GM23338 (cell line): Measurements from ENCODE around the gene PGC. TPM values are rescaled to one million over a fixed set of nuclear protein-coding genes. Genes with fewer than 3 reads are reported as not detected.

Source experiments
- ATAC-seq: fragments of 200-7000 bp; cut with Tn5 transposase; 3 replicates; pipeline ENCODE4 v1.9.1; 2020
- DNase-seq: peaks from one replicate; pipeline ENCODE4 v3.0.0-alpha.2; 2015; ENCODE audit warnings: low spot score
- H2AFZ ChIP-seq: fragments of 200-600 bp; sonication (generic); 2 replicates; pipeline ENCODE4 v1.8.0; 2016; ENCODE audit warnings: antibody characterized with exemption, mild to moderate bottlenecking, moderate library complexity
- H3F3A ChIP-seq: fragments of 200-600 bp; sonication (generic); replicated peaks from 2 replicates; pipeline ENCODE4 v1.8.0; 2017; ENCODE audit warnings: antibody characterized with exemption, mixed run types, low read depth
- H3K27ac ChIP-seq: fragments of 200-600 bp; sonication (generic); 2 replicates; pipeline ENCODE4 v1.6.1; 2016; ENCODE audit warnings: low read depth
- H3K27me3 ChIP-seq: fragments of 200-600 bp; sonication (generic); 2 replicates; pipeline ENCODE4 v1.8.0; 2016; ENCODE audit warnings: mild to moderate bottlenecking, mixed run types, moderate library complexity; ENCODE audit not compliant: insufficient read depth
- H3K36me3 ChIP-seq: fragments of 200-600 bp; sonication (generic); 2 replicates; pipeline ENCODE4 v1.8.0; 2016; ENCODE audit warnings: mild to moderate bottlenecking; ENCODE audit not compliant: insufficient read depth
- H3K4me1 ChIP-seq: fragments of 200-600 bp; sonication (generic); 2 replicates; pipeline ENCODE4 v1.8.0; 2016; ENCODE audit warnings: mild to moderate bottlenecking, moderate library complexity; ENCODE audit not compliant: insufficient read depth
- H3K4me2 ChIP-seq: fragments of 200-600 bp; sonication (generic); 2 replicates; pipeline ENCODE4 v1.7.1; 2017; ENCODE audit warnings: mixed run types
- H3K4me3 ChIP-seq: fragments of 200-600 bp; sonication (generic); 2 replicates; pipeline ENCODE4 v1.6.1; 2016; ENCODE audit warnings: mixed run types
- H3K79me2 ChIP-seq: fragments of 200-600 bp; sonication (generic); replicated peaks from 2 replicates; pipeline ENCODE4 v1.8.0; 2017; ENCODE audit warnings: mild to moderate bottlenecking; ENCODE audit not compliant: insufficient read depth
- H3K9me2 ChIP-seq: fragments of 200-600 bp; sonication (generic); 2 replicates; pipeline ENCODE4 v1.8.0; 2017; ENCODE audit not compliant: insufficient read depth
- H4K20me1 ChIP-seq: fragments of 200-600 bp; sonication (generic); replicated peaks from 2 replicates; pipeline ENCODE4 v1.8.0; 2017; ENCODE audit warnings: mild to moderate bottlenecking; ENCODE audit not compliant: insufficient read depth
- H3K27ac Mint-ChIP-seq: 2 replicates; pipeline ENCODE4 v1.8.0; 2020; ENCODE audit warnings: inconsistent platforms, mild to moderate bottlenecking, moderate library complexity, mixed read lengths
- H3K27me3 Mint-ChIP-seq: 3 replicates; pipeline ENCODE4 v1.8.0; 2022; ENCODE audit warnings: low read depth, mild to moderate bottlenecking, moderate library complexity, mixed read lengths, inconsistent platforms; ENCODE audit not compliant: insufficient read depth, poor library complexity
- H3K36me3 Mint-ChIP-seq: 3 replicates; pipeline ENCODE4 v1.8.0; 2021; ENCODE audit warnings: low read depth, mild to moderate bottlenecking, inconsistent platforms, moderate library complexity, mixed read lengths
- H3K4me1 Mint-ChIP-seq: 3 replicates; pipeline ENCODE4 v1.8.0; 2020; ENCODE audit warnings: mild to moderate bottlenecking, inconsistent platforms, mixed read lengths
- H3K4me3 Mint-ChIP-seq: 3 replicates; pipeline ENCODE4 v1.8.0; 2021; ENCODE audit warnings: moderate library complexity, mild to moderate bottlenecking, inconsistent platforms, mixed read lengths
- H3K9me3 Mint-ChIP-seq: 3 replicates; pipeline ENCODE4 v1.8.0; 2020; ENCODE audit warnings: moderate library complexity, mild to moderate bottlenecking, inconsistent platforms, mixed read lengths
- CREB1 ChIP-seq: fragments of 250-450 bp; sonication (Bioruptor Pico); IDR thresholded peaks from 2 replicates; pipeline ENCODE4 v1.5.0; 2020; ENCODE audit warnings: low read depth, mild to moderate bottlenecking, moderate library complexity
- EZH2 ChIP-seq: fragments of 200-600 bp; sonication (generic); IDR thresholded peaks from one replicate; pipeline ENCODE4 v1.8.0; 2017; ENCODE audit warnings: antibody characterized with exemption, mild to moderate bottlenecking, low read depth; ENCODE audit not compliant: unreplicated experiment
- EZH2phosphoT487 ChIP-seq: fragments of 200-600 bp; sonication (generic); IDR thresholded peaks from one replicate; pipeline ENCODE4 v1.8.1; 2018; ENCODE audit warnings: antibody characterized with exemption; ENCODE audit not compliant: unreplicated experiment
- JUNB ChIP-seq: IDR thresholded peaks from one replicate; pipeline ENCODE4 v1.6.1; 2016; ENCODE audit warnings: antibody characterized with exemption; ENCODE audit not compliant: unreplicated experiment
- NANOG ChIP-seq: IDR thresholded peaks from 2 replicates; pipeline ENCODE4 v1.6.1; 2016; ENCODE audit warnings: antibody characterized with exemption, borderline replicate concordance
- POLR2AphosphoS5 ChIP-seq: IDR thresholded peaks from 2 replicates; pipeline ENCODE4 v1.6.1; 2016; ENCODE audit warnings: antibody characterized with exemption, low read depth
- STAT1 ChIP-seq: IDR thresholded peaks from one replicate; pipeline ENCODE4 v1.6.1; 2016; ENCODE audit warnings: antibody characterized with exemption; ENCODE audit not compliant: unreplicated experiment
- ZNF114 ChIP-seq: fragments of 250-450 bp; sonication (Bioruptor Pico); IDR thresholded peaks from 2 replicates; pipeline ENCODE4 v1.5.0; 2020; ENCODE audit warnings: mild to moderate bottlenecking, moderate library complexity
- ZNF331 ChIP-seq: fragments of 250-450 bp; sonication (Bioruptor Pico); IDR thresholded peaks from 2 replicates; pipeline ENCODE4 v1.5.0; 2020; ENCODE audit warnings: low read depth, mild to moderate bottlenecking, moderate library complexity
- polyA plus RNA-seq: library from polyadenylated mRNA; unstranded; fragments of >200 nt; fragmentation: Nextera tagmentation; extraction: Ambion mirVana; gene quantifications from 2 replicates; pipeline ENCODE4 v1.2.1, GENCODE V29; 2016
- total RNA-seq: library from RNA; depleted of rRNA; stranded (reverse); fragments of >200 nt; shearing (Covaris generic); gene quantifications from 2 replicates; pipeline ENCODE4 v1.2.3, GENCODE V29; 2014
- TF ChIP-seq, protein P1 (sequence below), 2 experiments: fragments of 200-600 bp in 1 of 2; sonication (generic) in 1 of 2; conservative IDR thresholded peaks; 2 replicates each; pipeline versions ENCODE4 v1.5.1 to v1.6.1; 2016 to 2017; ENCODE audit warnings: antibody characterized with exemption in 2 of 2, low read depth in 2 of 2, mild to moderate bottlenecking in 2 of 2, moderate library complexity in 1 of 2
- TF ChIP-seq, protein P2 (sequence below): IDR thresholded peaks from 2 replicates; pipeline ENCODE4 v1.6.1; 2016; ENCODE audit warnings: antibody characterized with exemption
- TF ChIP-seq, protein P3 (sequence below): fragments of 250-450 bp; sonication (Bioruptor Pico); IDR thresholded peaks from 2 replicates; pipeline ENCODE4 v1.5.0; 2020; ENCODE audit warnings: mild to moderate bottlenecking, moderate library complexity
- TF ChIP-seq, protein P4 (sequence below): IDR thresholded peaks from one replicate; pipeline ENCODE4 v1.6.1; 2018; ENCODE audit warnings: antibody characterized with exemption; ENCODE audit not compliant: unreplicated experiment

The PGC gene
- total and polyA plus RNA-seq, 2 experiments from 2014 or later, result not detected

DNA sequence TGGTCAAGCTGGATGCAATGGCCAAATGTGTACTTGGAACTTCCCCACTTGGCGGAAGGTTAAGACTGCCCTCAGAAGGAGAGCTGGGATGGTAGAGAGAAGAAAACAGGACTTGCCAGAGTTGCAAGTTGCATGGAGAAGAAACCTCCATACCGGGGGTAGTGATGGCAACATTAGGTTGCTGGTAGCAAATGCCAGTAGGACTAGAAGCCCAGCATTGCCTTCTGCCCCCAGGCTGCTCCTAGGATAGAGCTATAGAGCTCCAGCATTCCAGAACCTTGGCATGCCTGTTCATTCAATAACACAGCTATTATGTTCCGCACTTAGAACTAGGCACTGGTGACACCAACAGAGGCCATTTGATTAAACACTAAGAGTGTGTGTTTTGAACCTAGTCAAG lies 38.3 kb downstream of the PGC start:
- Histone ChIP-seq H3K4me3 (no peak overlapping the region), H3F3A (no peaks in the 10 kb centered on the region), H3K27ac (no peak overlapping the region), H3K27me3 (no peaks in the 10 kb centered on the region), H3K4me2 (no peak overlapping the region), H3K36me3 (no peaks in the 10 kb centered on the region), H3K4me1 (peaks cover 6% of the 10 kb centered on the region; the same call in 1 of the 2 replicates), H2AFZ (no peak overlapping the region), H3K79me2 (no peaks in the 10 kb centered on the region), H3K9me2 (no peaks in the 10 kb centered on the region), H4K20me1 (no peaks in the 10 kb centered on the region)
- no peaks in the 10 kb centered on the region for H3K9me3 Mint-ChIP-seq
- DNase-seq (no peak), ATAC-seq (no peak)
- peaks cover 9% of the 10 kb centered on the region for H3K4me1 Mint-ChIP-seq
- H3K4me3 Mint-ChIP-seq, result no peak overlapping the region
- no peak overlapping the region for H3K27ac Mint-ChIP-seq
- H3K27me3 Mint-ChIP-seq, result peaks cover 8% of the 10 kb centered on the region
- no peaks in the 10 kb centered on the region for H3K36me3 Mint-ChIP-seq
- no peak for TF ChIP-seq EZH2phosphoT487
- TF ChIP-seq CREB1 (CRISPR knock-in tag), result no peak
- TF ChIP-seq, protein P1, sequence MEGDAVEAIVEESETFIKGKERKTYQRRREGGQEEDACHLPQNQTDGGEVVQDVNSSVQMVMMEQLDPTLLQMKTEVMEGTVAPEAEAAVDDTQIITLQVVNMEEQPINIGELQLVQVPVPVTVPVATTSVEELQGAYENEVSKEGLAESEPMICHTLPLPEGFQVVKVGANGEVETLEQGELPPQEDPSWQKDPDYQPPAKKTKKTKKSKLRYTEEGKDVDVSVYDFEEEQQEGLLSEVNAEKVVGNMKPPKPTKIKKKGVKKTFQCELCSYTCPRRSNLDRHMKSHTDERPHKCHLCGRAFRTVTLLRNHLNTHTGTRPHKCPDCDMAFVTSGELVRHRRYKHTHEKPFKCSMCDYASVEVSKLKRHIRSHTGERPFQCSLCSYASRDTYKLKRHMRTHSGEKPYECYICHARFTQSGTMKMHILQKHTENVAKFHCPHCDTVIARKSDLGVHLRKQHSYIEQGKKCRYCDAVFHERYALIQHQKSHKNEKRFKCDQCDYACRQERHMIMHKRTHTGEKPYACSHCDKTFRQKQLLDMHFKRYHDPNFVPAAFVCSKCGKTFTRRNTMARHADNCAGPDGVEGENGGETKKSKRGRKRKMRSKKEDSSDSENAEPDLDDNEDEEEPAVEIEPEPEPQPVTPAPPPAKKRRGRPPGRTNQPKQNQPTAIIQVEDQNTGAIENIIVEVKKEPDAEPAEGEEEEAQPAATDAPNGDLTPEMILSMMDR (conservative IDR thresholded peaks at IDR 0.05; ENCODE audit: low read depth in 2 of 2), result no peak
- no peak for TF ChIP-seq ZNF331 (CRISPR knock-in tag)
- TF ChIP-seq ZNF114 (CRISPR knock-in tag), result no peak
- no peak for TF ChIP-seq STAT1
- TF ChIP-seq, protein P2, sequence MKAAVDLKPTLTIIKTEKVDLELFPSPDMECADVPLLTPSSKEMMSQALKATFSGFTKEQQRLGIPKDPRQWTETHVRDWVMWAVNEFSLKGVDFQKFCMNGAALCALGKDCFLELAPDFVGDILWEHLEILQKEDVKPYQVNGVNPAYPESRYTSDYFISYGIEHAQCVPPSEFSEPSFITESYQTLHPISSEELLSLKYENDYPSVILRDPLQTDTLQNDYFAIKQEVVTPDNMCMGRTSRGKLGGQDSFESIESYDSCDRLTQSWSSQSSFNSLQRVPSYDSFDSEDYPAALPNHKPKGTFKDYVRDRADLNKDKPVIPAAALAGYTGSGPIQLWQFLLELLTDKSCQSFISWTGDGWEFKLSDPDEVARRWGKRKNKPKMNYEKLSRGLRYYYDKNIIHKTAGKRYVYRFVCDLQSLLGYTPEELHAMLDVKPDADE, result no peak
- TF ChIP-seq NANOG, result no peak
- TF ChIP-seq EZH2, result no peak
- TF ChIP-seq, protein P3, sequence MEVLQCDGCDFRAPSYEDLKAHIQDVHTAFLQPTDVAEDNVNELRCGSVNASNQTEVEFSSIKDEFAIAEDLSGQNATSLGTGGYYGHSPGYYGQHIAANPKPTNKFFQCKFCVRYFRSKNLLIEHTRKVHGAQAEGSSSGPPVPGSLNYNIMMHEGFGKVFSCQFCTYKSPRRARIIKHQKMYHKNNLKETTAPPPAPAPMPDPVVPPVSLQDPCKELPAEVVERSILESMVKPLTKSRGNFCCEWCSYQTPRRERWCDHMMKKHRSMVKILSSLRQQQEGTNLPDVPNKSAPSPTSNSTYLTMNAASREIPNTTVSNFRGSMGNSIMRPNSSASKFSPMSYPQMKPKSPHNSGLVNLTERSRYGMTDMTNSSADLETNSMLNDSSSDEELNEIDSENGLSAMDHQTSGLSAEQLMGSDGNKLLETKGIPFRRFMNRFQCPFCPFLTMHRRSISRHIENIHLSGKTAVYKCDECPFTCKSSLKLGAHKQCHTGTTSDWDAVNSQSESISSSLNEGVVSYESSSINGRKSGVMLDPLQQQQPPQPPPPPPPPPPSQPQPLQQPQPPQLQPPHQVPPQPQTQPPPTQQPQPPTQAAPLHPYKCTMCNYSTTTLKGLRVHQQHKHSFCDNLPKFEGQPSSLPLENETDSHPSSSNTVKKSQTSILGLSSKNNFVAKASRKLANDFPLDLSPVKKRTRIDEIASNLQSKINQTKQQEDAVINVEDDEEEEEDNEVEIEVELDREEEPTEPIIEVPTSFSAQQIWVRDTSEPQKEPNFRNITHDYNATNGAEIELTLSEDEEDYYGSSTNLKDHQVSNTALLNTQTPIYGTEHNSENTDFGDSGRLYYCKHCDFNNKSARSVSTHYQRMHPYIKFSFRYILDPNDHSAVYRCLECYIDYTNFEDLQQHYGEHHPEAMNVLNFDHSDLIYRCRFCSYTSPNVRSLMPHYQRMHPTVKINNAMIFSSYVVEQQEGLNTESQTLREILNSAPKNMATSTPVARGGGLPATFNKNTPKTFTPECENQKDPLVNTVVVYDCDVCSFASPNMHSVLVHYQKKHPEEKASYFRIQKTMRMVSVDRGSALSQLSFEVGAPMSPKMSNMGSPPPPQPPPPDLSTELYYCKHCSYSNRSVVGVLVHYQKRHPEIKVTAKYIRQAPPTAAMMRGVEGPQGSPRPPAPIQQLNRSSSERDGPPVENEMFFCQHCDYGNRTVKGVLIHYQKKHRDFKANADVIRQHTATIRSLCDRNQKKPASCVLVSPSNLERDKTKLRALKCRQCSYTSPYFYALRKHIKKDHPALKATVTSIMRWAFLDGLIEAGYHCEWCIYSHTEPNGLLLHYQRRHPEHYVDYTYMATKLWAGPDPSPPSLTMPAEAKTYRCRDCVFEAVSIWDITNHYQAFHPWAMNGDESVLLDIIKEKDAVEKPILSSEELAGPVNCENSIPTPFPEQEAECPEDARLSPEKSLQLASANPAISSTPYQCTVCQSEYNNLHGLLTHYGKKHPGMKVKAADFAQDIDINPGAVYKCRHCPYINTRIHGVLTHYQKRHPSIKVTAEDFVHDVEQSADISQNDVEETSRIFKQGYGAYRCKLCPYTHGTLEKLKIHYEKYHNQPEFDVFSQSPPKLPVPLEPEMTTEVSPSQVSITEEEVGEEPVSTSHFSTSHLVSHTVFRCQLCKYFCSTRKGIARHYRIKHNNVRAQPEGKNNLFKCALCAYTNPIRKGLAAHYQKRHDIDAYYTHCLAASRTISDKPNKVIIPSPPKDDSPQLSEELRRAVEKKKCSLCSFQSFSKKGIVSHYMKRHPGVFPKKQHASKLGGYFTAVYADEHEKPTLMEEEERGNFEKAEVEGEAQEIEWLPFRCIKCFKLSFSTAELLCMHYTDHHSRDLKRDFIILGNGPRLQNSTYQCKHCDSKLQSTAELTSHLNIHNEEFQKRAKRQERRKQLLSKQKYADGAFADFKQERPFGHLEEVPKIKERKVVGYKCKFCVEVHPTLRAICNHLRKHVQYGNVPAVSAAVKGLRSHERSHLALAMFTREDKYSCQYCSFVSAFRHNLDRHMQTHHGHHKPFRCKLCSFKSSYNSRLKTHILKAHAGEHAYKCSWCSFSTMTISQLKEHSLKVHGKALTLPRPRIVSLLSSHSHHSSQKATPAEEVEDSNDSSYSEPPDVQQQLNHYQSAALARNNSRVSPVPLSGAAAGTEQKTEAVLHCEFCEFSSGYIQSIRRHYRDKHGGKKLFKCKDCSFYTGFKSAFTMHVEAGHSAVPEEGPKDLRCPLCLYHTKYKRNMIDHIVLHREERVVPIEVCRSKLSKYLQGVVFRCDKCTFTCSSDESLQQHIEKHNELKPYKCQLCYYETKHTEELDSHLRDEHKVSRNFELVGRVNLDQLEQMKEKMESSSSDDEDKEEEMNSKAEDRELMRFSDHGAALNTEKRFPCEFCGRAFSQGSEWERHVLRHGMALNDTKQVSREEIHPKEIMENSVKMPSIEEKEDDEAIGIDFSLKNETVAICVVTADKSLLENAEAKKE (CRISPR knock-in tag), result no peak
- TF ChIP-seq, protein P4, sequence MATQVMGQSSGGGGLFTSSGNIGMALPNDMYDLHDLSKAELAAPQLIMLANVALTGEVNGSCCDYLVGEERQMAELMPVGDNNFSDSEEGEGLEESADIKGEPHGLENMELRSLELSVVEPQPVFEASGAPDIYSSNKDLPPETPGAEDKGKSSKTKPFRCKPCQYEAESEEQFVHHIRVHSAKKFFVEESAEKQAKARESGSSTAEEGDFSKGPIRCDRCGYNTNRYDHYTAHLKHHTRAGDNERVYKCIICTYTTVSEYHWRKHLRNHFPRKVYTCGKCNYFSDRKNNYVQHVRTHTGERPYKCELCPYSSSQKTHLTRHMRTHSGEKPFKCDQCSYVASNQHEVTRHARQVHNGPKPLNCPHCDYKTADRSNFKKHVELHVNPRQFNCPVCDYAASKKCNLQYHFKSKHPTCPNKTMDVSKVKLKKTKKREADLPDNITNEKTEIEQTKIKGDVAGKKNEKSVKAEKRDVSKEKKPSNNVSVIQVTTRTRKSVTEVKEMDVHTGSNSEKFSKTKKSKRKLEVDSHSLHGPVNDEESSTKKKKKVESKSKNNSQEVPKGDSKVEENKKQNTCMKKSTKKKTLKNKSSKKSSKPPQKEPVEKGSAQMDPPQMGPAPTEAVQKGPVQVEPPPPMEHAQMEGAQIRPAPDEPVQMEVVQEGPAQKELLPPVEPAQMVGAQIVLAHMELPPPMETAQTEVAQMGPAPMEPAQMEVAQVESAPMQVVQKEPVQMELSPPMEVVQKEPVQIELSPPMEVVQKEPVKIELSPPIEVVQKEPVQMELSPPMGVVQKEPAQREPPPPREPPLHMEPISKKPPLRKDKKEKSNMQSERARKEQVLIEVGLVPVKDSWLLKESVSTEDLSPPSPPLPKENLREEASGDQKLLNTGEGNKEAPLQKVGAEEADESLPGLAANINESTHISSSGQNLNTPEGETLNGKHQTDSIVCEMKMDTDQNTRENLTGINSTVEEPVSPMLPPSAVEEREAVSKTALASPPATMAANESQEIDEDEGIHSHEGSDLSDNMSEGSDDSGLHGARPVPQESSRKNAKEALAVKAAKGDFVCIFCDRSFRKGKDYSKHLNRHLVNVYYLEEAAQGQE, result no peak
- no peak for TF ChIP-seq POLR2AphosphoS5
- no peak for TF ChIP-seq JUNB
